ENCODE measurements around the gene MTX3.
A peak's percentile ranks its signal among the peaks of the same experiment; 100 is the strongest.

The MTX3 gene, protein sequence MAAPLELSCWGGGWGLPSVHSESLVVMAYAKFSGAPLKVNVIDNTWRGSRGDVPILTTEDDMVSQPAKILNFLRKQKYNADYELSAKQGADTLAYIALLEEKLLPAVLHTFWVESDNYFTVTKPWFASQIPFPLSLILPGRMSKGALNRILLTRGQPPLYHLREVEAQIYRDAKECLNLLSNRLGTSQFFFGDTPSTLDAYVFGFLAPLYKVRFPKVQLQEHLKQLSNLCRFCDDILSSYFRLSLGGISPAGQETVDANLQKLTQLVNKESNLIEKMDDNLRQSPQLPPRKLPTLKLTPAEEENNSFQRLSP

DNA sequence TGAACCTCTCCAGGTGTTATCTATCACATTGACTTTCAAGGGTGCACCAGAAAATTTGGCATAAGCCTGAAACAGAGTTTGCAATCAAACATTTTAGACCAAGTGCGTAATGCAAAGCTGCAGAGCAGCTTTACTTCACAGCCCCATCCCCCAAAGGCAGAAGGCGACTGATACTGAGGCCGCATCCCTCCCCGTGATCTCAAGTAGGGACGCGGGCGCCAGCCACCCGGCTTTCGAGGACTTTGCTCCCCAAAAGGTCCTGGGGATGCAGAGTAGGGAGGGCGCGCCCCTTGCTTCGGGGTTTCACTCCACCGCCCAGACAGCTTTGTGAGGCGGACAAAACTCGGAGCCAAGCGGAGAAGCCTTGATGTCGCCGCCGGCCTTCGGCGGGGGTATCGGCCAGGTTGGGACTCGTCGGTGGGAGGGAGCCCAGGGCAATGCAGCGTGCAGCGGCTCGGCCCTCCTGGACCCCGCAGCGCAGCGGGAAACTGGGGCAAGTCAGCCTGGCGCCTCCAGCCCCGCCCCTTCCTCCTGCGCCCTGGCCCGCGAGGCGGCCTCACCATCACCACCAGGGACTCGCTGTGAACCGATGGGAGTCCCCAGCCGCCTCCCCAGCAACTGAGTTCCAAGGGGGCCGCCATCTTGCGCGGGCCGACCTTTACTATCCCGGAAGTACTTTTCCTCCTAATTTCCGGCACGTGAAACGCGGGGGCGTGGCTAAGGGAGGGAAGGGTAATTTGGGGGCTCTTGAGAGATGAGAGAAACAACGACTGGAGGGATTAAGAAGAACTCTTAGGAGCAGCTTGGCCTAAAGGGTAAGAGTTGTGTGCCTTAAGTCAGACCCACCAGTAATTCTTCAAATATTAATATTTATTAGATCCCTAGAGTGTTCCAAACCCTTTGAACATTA is at the start of gene MTX3:
Gene MTX3 (minus strand): TSS at position 665 of the 910 bp plus-strand sequence. CDS start 24 bp downstream, at position 641.
- Mint-ChIP-seq H3K4me3 (peak within 1 kb of the TSS; percentile 90), H3K27me3 (ENCODE audit: low read depth) (peaks cover 7% of the 10 kb centered on the region), H3K27ac (peak within 1 kb of the TSS; percentile 99), H3K4me1 (ENCODE audit: low read depth) (peaks cover 38% of the 10 kb centered on the region), H3K36me3 (ENCODE audit: low read depth) (peaks cover 36% of the 10 kb centered on the region), H3K9me3 (peaks cover 17% of the 10 kb centered on the region)

DNA sequence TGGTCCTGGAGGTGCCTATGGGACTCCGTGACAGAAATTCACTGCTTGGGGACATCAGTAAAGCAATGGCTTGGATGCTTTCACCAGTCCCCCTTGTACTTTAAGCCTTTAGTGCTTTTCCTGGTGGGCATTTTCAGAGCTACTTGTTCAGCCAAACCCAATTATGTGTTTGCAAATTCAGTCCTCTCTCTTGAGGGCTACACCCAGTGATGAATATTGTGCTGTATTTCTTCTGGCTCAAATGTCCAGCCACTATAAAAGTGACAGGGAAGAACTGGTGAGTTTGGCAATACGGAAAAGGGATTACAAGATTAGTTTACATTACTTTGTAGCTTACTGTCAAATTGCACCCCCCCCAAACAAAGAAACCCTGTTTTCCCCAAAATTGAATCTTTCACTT is 48.6 kb upstream of the MTX3 start:
- Mint-ChIP-seq H3K36me3 (ENCODE audit: low read depth) (no peaks in the 10 kb centered on the region), H3K27me3 (ENCODE audit: low read depth) (peaks cover 52% of the 10 kb centered on the region), H3K9me3 (no peaks in the 10 kb centered on the region), H3K4me3 (no peak overlapping the region), H3K4me1 (ENCODE audit: low read depth) (peaks cover 9% of the 10 kb centered on the region), H3K27ac (no peak overlapping the region)

DNA sequence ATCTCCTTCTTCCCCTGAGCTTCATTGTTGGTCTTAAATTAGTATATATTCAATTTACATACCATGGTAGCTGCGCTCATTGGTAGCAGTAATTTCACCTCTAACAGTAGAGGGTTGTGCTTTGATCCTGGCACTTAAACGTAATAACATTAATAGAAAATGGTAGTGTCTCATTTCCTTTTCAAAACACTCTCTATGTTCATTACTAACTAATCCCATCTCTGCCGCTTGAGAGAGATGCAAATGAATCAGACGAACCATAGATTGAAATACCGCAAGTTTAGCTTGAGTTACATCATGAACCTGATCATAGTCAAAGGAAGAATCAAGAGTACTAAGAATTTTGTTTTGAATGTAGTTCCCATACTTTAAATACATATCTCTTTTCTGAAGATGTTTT is 46.3 kb upstream of the MTX3 start:
- no peak overlapping the region for H3K27ac Mint-ChIP-seq
- no peak overlapping the region for H3K4me3 Mint-ChIP-seq
- no peaks in the 10 kb centered on the region for H3K36me3 Mint-ChIP-seq (ENCODE audit: low read depth)
- peaks cover 67% of the 10 kb centered on the region for H3K27me3 Mint-ChIP-seq (ENCODE audit: low read depth)
- no peaks in the 10 kb centered on the region for H3K9me3 Mint-ChIP-seq
- H3K4me1 Mint-ChIP-seq (ENCODE audit: low read depth) = peaks cover 19% of the 10 kb centered on the region

DNA sequence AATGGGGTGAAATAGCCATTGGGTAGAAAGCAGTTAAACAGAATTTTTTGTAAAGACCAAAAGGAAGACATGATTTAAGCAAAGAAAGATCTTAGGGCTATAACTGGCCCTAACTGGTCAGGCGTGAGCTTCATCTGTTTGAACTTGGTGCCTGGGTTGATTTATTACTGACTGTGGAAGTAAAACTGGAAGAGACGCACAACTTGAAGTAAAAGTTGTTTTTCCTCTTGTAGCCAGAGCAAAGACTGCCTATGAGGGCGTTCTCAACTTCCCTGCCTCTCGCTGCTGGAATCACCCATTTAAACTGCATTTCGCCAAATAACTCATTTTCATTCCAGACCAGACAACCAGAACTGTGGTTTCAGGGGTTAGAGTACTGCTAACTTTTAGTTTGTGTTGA is 45.6 kb upstream of the MTX3 start:
- no peak overlapping the region for H3K4me3 Mint-ChIP-seq
- no peaks in the 10 kb centered on the region for H3K36me3 Mint-ChIP-seq (ENCODE audit: low read depth)
- H3K27me3 Mint-ChIP-seq (ENCODE audit: low read depth) = peaks cover 69% of the 10 kb centered on the region
- no peak overlapping the region for H3K27ac Mint-ChIP-seq
- no peaks in the 10 kb centered on the region for H3K9me3 Mint-ChIP-seq
- peaks cover 19% of the 10 kb centered on the region for H3K4me1 Mint-ChIP-seq (ENCODE audit: low read depth)

DNA sequence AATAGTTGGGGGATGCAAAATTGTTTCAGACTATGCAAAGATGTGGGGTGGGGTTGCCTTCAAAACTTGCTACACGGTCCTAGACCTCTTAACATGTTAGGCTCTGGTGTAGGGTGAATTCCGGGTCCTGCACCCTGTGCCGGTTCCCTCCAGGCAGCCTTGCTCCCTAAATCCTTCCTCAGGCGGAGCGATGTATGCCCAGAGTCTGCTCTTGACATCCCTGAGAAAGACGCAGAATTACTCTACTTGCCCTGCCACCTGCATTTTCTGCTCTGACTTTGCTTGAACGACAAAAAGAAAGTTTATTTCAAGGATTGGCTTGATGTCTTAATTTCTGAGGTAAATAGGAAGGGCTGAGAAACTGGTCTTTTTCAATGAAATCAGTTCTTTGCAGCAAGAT is 44.8 kb upstream of the MTX3 start:
- H3K4me1 Mint-ChIP-seq (ENCODE audit: low read depth) = peaks cover 21% of the 10 kb centered on the region
- H3K36me3 Mint-ChIP-seq (ENCODE audit: low read depth) = no peaks in the 10 kb centered on the region
- H3K4me3 Mint-ChIP-seq = peak overlapping the region; percentile 20
- no peaks in the 10 kb centered on the region for H3K9me3 Mint-ChIP-seq
- H3K27ac Mint-ChIP-seq = no peak overlapping the region
- H3K27me3 Mint-ChIP-seq (ENCODE audit: low read depth) = peaks cover 64% of the 10 kb centered on the region

DNA sequence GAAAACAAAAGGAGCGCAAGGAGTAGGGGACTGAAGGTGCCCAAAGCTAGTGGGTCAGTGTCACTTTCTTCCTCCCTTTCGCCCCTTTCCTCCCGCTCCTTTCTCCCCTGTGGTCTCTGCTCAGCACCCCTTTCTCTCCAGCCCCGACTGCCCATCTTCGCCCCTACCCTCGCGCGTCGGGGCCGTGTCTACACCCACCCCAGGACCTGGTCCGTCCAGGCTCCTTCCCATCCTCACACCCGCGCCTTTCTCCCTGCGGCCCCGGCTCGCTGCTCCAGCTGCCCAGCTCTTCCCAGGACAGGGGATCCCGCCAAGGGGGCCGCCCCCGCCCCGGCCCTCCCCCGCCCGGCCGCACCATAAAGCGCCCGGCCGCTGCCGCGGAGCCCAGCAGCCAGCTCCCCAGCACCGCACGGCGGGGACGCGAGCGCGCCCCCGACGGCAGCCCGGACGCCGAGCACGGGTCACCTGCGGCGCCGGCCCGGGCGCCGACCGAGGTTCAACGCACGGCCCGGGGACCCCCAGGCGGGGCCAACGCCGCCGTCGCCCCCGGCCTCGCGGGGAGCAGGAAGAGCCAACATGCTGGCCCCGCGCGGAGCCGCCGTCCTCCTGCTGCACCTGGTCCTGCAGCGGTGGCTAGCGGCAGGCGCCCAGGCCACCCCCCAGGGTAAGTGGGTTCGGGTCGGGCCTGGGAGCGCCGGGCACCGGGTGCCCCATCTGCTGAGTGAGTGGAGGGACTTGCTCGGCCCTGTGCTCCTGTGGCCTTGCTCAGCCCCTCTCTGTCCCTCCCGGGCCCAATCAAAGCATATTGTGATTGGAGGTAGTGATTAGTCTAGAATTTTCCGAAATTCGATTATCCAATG is 44.1 kb upstream of the MTX3 start, which contains the start of gene THBS4:
Gene THBS4 (plus strand): TSS at position 387 of the 860 bp plus-strand sequence. CDS start 190 bp downstream, at position 577.
- Mint-ChIP-seq H3K36me3 (ENCODE audit: low read depth) (no peaks in the 10 kb centered on the region), H3K4me3 (peak within 1 kb of the TSS; percentile 56), H3K27ac (no peak within 1 kb of the TSS), H3K9me3 (no peaks in the 10 kb centered on the region), H3K27me3 (ENCODE audit: low read depth) (peaks cover 62% of the 10 kb centered on the region), H3K4me1 (ENCODE audit: low read depth) (peaks cover 21% of the 10 kb centered on the region)

DNA sequence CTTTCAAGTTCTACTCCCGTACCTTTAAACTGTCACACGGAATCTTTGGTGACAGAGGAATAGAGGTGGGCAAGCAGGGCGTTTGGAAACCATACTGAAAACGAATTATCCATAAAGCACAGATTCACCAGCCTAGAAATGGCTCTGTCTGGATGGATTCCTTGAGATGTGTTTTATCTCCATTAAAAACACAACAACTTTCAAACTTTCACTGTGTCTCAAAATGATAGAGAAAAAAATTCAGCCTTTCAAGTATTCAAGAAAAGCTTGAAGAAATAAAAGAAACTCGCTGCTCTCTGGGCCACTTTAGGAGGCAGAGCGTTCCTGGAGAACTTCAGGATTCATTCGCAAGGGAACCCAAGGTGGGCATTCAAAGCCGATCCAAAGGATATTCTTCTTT is 43.5 kb upstream of the MTX3 start:
- Mint-ChIP-seq H3K9me3 (no peaks in the 10 kb centered on the region), H3K4me1 (ENCODE audit: low read depth) (peaks cover 21% of the 10 kb centered on the region), H3K36me3 (ENCODE audit: low read depth) (no peaks in the 10 kb centered on the region), H3K27ac (no peak overlapping the region), H3K4me3 (peak overlapping the region; percentile 56), H3K27me3 (ENCODE audit: low read depth) (peaks cover 57% of the 10 kb centered on the region)

DNA sequence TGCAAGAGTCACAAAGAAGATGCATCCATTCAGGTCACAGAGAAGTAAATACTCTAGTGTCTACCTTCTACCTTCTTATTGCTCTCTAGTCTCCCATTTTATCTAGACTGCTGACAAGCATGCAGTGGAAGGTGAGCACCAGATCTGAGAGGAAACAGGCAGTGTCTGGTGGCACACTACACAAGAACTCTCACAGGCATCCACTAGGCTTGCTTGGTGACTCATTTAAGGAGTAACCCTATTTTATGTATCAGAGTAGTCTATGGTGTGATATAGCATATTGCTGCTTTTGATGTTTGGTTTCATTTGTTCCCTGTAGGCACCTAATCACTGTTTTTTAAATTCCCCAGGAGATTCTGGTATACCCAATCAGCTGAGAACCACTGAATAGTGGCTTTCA is 42.5 kb upstream of the MTX3 start:
- Mint-ChIP-seq H3K4me1 (ENCODE audit: low read depth) (peaks cover 21% of the 10 kb centered on the region), H3K36me3 (ENCODE audit: low read depth) (no peaks in the 10 kb centered on the region), H3K27me3 (ENCODE audit: low read depth) (peaks cover 56% of the 10 kb centered on the region), H3K27ac (no peak overlapping the region), H3K4me3 (no peak overlapping the region), H3K9me3 (no peaks in the 10 kb centered on the region)

DNA sequence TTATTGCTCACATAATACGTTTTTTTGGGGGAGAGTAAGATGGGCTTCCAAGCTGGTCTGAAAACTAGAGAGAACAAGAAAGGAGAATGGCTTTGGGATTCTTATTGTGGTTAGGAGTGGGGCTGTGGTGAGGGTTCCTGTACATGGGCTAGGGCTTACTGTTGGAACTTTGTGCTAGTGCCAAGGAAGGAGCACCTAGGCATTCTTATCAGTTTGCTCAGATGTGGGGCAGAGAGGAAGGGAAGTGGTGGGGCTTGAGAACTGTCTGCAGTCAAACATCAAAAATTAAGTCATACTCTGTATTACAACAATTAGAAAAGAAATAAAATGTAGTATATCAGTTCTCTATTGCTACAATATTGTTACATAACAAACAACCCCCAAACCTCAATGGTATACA is 40.0 kb upstream of the MTX3 start:
- Mint-ChIP-seq H3K4me3 (no peak overlapping the region), H3K9me3 (no peaks in the 10 kb centered on the region), H3K27me3 (ENCODE audit: low read depth) (peaks cover 47% of the 10 kb centered on the region), H3K36me3 (ENCODE audit: low read depth) (no peaks in the 10 kb centered on the region), H3K4me1 (ENCODE audit: low read depth) (peaks cover 18% of the 10 kb centered on the region), H3K27ac (no peak overlapping the region)

DNA sequence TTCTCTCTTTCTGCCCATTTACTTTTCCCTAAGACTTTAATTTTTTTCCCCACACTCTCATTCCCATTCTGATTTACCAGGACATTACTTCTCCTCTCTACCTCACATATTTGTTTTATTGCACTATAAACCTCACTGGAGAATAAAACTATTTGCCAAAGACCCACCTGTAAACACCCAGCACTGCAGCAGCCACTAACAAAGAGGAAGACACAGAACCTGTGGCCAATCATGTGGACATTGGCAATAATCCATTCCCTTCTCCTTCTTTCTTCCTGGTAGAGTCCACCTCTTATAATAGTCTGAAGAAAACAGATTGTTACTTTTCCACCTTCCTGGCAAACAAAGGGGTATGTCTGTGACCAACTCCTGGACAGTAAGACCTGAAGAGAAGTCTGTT is 35.8 kb upstream of the MTX3 start:
- H3K9me3 Mint-ChIP-seq = no peaks in the 10 kb centered on the region
- peaks cover 29% of the 10 kb centered on the region for H3K27me3 Mint-ChIP-seq (ENCODE audit: low read depth)
- H3K36me3 Mint-ChIP-seq (ENCODE audit: low read depth) = no peaks in the 10 kb centered on the region
- no peak overlapping the region for H3K27ac Mint-ChIP-seq
- peaks cover 2% of the 10 kb centered on the region for H3K4me1 Mint-ChIP-seq (ENCODE audit: low read depth)
- H3K4me3 Mint-ChIP-seq = no peak overlapping the region

DNA sequence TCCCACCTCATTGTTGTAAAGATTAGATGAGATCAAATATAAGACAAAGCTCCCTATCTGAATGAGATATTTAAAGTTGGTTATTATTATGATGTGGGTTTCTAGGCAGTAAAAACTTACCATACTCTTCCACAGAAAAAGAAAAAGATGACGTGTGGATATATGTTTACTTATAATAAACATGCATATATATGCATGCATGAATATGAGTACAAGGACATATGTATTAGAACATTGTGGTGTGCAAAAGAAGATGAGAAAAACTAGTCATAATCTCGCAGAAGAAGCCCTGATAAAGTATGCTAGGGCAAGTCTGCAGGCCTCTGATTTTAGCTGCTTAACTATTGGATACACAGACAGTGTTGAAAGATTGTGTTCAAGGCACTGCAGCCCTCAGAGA is 34.0 kb upstream of the MTX3 start:
- no peak overlapping the region for H3K4me3 Mint-ChIP-seq
- no peaks in the 10 kb centered on the region for H3K36me3 Mint-ChIP-seq (ENCODE audit: low read depth)
- H3K4me1 Mint-ChIP-seq (ENCODE audit: low read depth) = no peaks in the 10 kb centered on the region
- H3K27me3 Mint-ChIP-seq (ENCODE audit: low read depth) = peaks cover 29% of the 10 kb centered on the region
- no peaks in the 10 kb centered on the region for H3K9me3 Mint-ChIP-seq
- H3K27ac Mint-ChIP-seq = no peak overlapping the region

DNA sequence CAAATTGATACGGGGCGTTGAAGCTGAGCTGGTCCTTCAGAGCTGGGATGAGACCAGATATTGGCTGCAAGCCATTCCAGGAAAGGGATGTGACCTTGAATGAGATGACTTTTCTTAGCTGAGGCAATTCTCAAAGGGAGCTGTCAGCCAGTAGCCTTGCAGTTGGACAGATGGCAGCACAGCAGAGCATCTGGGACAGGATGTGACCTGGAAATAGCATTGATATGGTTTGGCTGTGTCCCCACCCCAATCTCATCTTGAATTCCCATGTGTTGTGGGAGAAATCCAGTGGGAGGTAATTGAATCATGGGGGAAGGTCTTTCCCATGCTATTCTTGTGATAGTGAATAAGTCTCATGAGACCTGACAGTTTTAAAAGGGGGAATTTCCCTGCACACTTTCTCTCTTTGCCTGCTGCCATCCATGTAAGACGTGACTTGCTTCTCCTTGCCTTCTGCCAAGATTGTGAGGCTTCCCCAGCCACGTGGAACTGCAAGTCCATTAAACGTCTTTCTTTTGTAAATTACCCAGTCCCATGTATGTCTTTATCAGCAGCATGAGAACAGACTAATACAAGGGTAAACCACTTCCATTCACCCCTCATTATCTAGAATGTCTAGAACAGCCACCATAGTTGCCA is 19.8 kb upstream of the MTX3 start:
- Mint-ChIP-seq H3K36me3 (ENCODE audit: low read depth) (peaks cover 1% of the 10 kb centered on the region), H3K4me1 (ENCODE audit: low read depth) (peaks cover 4% of the 10 kb centered on the region), H3K9me3 (no peaks in the 10 kb centered on the region), H3K27me3 (ENCODE audit: low read depth) (no peaks in the 10 kb centered on the region), H3K27ac (no peak overlapping the region), H3K4me3 (no peak overlapping the region)

DNA sequence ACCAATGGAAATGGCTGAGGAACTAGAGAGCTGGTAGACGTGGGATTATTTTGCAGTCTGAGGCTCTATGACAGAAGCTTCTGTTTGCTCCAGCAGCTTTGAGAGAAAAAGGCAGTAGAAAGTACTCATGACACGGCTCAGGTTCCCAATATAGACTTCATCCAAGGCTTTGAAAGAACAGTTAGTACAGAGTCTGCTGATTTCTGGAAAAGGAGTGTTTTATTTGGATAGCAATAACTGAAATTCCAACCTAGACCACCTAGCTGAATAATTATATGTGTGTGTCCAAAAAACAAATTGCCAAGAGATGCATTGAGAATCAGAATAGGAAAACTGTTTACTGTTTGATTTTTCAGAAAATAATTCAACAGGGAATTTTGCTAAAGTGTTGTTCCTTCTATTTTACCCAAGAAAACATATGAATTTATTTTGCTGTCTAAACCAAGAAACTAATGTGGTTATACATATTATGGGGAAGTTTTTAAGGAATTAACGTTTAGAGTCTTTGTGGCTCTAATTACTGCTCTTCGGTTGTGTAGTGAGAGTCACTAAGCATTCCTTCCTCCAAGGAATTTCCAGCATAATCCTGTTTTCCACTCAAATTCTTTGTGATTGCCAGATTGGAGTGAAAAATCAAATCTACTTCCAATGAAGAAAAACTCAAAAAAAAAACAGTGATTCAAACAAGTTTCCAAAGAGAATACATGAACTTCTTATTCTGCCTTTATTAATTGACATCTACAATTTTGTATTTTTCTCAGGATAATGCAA is 18.1 kb upstream of the MTX3 start:
- Mint-ChIP-seq H3K27me3 (ENCODE audit: low read depth) (no peaks in the 10 kb centered on the region), H3K4me1 (ENCODE audit: low read depth) (peaks cover 4% of the 10 kb centered on the region), H3K36me3 (ENCODE audit: low read depth) (peaks cover 1% of the 10 kb centered on the region), H3K27ac (no peak overlapping the region), H3K4me3 (no peak overlapping the region), H3K9me3 (no peaks in the 10 kb centered on the region)

Measured in T-helper 1 cell treated with Interleukin-12 subunit alpha and Interleukin-12 subunit beta and Interleukin-4 antibody, amounts not matched to agents 30 μg/mL and 1 μg/mL, for 36 hours (primary cell).